Measurements from ENCODE around the gene SORCS3. TPM values are rescaled to one million over a fixed set of nuclear protein-coding genes. Genes with fewer than 3 reads are reported as not detected.

Gene SORCS3
- total RNA-seq, 1 experiment from 2014 or later = 0.94 TPM

DNA sequence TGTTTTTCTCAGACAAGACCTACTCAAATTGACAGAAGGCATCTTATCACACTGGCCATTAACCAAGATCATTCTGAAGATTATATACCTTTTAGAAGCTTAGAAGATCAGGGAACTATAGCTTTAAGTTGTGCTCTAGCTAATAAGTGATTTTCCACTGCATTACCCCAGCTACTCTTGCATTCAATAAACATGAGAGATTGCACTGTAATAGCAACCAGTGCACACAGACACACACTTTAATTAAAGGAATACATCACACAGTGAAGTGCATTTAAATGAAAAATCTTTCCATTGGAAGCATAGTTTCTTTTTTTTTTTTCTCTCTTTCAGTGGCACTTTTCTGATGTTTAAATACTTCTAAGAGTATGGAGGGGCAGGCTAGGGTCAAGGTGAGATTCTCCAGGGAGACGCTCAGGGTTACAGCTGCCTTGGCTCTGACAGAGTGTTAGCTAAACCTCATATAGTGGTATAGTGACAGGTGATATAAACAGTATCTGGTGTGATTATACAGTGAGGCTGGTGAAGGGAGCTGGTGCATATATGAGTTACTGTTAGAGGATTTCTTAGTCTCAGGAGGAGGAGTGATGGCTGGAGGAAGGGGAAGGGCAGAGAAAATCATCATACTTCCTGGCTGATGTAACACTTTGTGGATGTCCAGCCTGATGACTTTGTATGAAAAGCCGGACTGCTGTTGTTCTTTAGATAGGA lies 369.5 kb downstream of the SORCS3 start (continued):
- no peak for TF ChIP-seq ZMAT4 (CRISPR knock-in tag; IDR thresholded peaks at IDR 0.05)

- ChIA-PET POLR2A (no interaction called here), CTCF (no interaction called here)
- TF ChIP-seq, protein P1, sequence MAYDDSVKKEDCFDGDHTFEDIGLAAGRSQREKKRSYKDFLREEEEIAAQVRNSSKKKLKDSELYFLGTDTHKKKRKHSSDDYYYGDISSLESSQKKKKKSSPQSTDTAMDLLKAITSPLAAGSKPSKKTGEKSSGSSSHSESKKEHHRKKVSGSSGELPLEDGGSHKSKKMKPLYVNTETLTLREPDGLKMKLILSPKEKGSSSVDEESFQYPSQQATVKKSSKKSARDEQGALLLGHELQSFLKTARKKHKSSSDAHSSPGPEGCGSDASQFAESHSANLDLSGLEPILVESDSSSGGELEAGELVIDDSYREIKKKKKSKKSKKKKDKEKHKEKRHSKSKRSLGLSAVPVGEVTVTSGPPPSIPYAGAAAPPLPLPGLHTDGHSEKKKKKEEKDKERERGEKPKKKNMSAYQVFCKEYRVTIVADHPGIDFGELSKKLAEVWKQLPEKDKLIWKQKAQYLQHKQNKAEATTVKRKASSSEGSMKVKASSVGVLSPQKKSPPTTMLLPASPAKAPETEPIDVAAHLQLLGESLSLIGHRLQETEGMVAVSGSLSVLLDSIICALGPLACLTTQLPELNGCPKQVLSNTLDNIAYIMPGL (CRISPR knock-in tag; IDR thresholded peaks at IDR 0.05) = no peak
- no peak for TF ChIP-seq RORB (CRISPR knock-in tag; IDR thresholded peaks at IDR 0.05)
- TF ChIP-seq, protein P2, sequence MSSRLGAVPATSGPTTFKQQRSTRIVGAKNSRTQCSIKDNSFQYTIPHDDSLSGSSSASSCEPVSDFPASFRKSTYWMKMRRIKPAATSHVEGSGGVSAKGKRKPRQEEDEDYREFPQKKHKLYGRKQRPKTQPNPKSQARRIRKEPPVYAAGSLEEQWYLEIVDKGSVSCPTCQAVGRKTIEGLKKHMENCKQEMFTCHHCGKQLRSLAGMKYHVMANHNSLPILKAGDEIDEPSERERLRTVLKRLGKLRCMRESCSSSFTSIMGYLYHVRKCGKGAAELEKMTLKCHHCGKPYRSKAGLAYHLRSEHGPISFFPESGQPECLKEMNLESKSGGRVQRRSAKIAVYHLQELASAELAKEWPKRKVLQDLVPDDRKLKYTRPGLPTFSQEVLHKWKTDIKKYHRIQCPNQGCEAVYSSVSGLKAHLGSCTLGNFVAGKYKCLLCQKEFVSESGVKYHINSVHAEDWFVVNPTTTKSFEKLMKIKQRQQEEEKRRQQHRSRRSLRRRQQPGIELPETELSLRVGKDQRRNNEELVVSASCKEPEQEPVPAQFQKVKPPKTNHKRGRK (CRISPR knock-in tag; IDR thresholded peaks at IDR 0.05; ENCODE audit: borderline replicate concordance) = no peak
- Mint-ChIP-seq H3K27ac (no peak overlapping the region), H3K9me3 (peaks cover 8% of the 10 kb centered on the region), H3K4me3 (no peak overlapping the region), H3K4me1 (no peaks in the 10 kb centered on the region), H3K27me3 (ENCODE audit: low read depth) (no peaks in the 10 kb centered on the region), H3K36me3 (no peaks in the 10 kb centered on the region)
- no peak for ATAC-seq
- no peak for DNase-seq (ENCODE audit: low spot score)
These were observed 376.0 kb downstream of the SORCS3 start for GRCh38 chr10:105017116-105017515.

DNA sequence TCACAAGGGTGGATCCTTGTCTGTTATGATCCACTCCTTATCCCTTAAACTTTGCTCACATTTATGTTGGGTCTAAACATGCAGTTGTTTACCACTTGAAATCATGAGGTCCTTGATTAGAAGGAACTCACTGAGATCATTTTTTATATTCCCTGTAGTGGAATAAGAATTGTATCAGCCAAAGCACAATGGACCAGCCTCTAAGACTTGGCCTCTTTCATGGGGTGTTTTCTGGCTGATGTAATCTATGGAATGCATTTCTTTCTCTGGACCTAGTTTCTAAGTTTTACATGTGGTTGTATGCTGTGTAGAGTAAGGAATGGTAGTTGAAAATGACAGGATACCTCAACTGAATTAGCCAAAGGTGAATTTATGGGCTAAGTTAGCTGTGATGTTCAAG lies 376.6 kb downstream of the SORCS3 start:
- H3K4me3 Mint-ChIP-seq = no peak overlapping the region
- POLR2A ChIA-PET = no interaction called here
- ATAC-seq = no peak
- no peaks in the 10 kb centered on the region for H3K4me1 Mint-ChIP-seq
- H3K36me3 Mint-ChIP-seq = no peaks in the 10 kb centered on the region
- no peak for DNase-seq (ENCODE audit: low spot score)
- no peak overlapping the region for H3K27ac Mint-ChIP-seq
- no peaks in the 10 kb centered on the region for H3K27me3 Mint-ChIP-seq (ENCODE audit: low read depth)
- TF ChIP-seq ZNF138 (CRISPR knock-in tag; conservative IDR thresholded peaks at IDR 0.05) (no peak), MAX (CRISPR knock-in tag; IDR thresholded peaks at IDR 0.05) (no peak), TCF7 (CRISPR knock-in tag; IDR thresholded peaks at IDR 0.05; ENCODE audit: low read depth) (no peak), NFE2L1 (CRISPR knock-in tag; IDR thresholded peaks at IDR 0.05) (no peak), CREM (CRISPR knock-in tag; IDR thresholded peaks at IDR 0.05) (no peak), SOX15 (CRISPR knock-in tag; IDR thresholded peaks at IDR 0.05) (no peak), ZNF232 (CRISPR knock-in tag; IDR thresholded peaks at IDR 0.05) (no peak), PREB (CRISPR knock-in tag; IDR thresholded peaks at IDR 0.05; ENCODE audit: borderline replicate concordance) (no peak)
- CTCF ChIA-PET = no interaction called here
- peaks cover 8% of the 10 kb centered on the region for H3K9me3 Mint-ChIP-seq

GRCh38 chr10:105023211-105024111 lies 382.4 kb downstream of the SORCS3 start:
- ATAC-seq = no peak; the same call in 1 of the 2 replicates
- no peaks in the 10 kb centered on the region for H3K9me3 Mint-ChIP-seq
- TF ChIP-seq TEAD1 (CRISPR knock-in tag; IDR thresholded peaks at IDR 0.05) (no peak), SMAD4 (CRISPR knock-in tag; IDR thresholded peaks at IDR 0.05) (no peak), CREM (CRISPR knock-in tag; IDR thresholded peaks at IDR 0.05) (no peak), CREB1 (CRISPR knock-in tag; IDR thresholded peaks at IDR 0.05) (no peak), ETV6 (CRISPR knock-in tag; IDR thresholded peaks at IDR 0.05) (no peak), MAX (CRISPR knock-in tag; IDR thresholded peaks at IDR 0.05) (no peak), ZNF416 (CRISPR knock-in tag; IDR thresholded peaks at IDR 0.05) (no peak), ZNF138 (CRISPR knock-in tag; conservative IDR thresholded peaks at IDR 0.05) (no peak)
- TF ChIP-seq, protein P3, sequence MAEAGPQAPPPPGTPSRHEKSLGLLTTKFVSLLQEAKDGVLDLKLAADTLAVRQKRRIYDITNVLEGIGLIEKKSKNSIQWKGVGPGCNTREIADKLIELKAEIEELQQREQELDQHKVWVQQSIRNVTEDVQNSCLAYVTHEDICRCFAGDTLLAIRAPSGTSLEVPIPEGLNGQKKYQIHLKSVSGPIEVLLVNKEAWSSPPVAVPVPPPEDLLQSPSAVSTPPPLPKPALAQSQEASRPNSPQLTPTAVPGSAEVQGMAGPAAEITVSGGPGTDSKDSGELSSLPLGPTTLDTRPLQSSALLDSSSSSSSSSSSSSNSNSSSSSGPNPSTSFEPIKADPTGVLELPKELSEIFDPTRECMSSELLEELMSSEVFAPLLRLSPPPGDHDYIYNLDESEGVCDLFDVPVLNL (CRISPR knock-in tag; IDR thresholded peaks at IDR 0.05; ENCODE audit: borderline replicate concordance, low read depth) = no peak
- TF ChIP-seq, protein P4, sequence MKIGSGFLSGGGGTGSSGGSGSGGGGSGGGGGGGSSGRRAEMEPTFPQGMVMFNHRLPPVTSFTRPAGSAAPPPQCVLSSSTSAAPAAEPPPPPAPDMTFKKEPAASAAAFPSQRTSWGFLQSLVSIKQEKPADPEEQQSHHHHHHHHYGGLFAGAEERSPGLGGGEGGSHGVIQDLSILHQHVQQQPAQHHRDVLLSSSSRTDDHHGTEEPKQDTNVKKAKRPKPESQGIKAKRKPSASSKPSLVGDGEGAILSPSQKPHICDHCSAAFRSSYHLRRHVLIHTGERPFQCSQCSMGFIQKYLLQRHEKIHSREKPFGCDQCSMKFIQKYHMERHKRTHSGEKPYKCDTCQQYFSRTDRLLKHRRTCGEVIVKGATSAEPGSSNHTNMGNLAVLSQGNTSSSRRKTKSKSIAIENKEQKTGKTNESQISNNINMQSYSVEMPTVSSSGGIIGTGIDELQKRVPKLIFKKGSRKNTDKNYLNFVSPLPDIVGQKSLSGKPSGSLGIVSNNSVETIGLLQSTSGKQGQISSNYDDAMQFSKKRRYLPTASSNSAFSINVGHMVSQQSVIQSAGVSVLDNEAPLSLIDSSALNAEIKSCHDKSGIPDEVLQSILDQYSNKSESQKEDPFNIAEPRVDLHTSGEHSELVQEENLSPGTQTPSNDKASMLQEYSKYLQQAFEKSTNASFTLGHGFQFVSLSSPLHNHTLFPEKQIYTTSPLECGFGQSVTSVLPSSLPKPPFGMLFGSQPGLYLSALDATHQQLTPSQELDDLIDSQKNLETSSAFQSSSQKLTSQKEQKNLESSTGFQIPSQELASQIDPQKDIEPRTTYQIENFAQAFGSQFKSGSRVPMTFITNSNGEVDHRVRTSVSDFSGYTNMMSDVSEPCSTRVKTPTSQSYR (CRISPR knock-in tag; IDR thresholded peaks at IDR 0.05) = no peak

More at GRCh38 chr10:105023211-105024111, 382.4 kb downstream of the SORCS3 start:
- Mint-ChIP-seq H3K4me1 (peaks cover 32% of the 10 kb centered on the region), H3K36me3 (no peaks in the 10 kb centered on the region), H3K27me3 (ENCODE audit: low read depth) (no peaks in the 10 kb centered on the region), H3K27ac (no peak overlapping the region), H3K4me3 (no peak overlapping the region)
- ChIA-PET POLR2A (no interaction called here), CTCF (interaction anchor here (1.3 kb wide), 1 partner anchor 40 kb away, joined by 9 read pairs; no protein-coding TSS in a partner anchor)
- DNase-seq (ENCODE audit: low spot score) = no peak

Measured in WTC11 (cell line).